ENCODE data around the gene RTN4RL1. TPM values are rescaled to one million over a fixed set of nuclear protein-coding genes. Genes with fewer than 3 reads are reported as not detected.
"Not testable (repeated sequence)": the region's sequence is repeated elsewhere in the genome, so short reads cannot be mapped to it uniquely, and the experiment has no call there.

The RTN4RL1 gene
- total RNA-seq, 2 donors from 2014 or later = 0.15 to 0.36 TPM

- intact Hi-C loops (cut with DNase I, micrococcal nuclease) = no loop called here
- ATAC-seq = no peak
- DNase-seq = no peak
Observed at GRCh38 chr17:1898332-1898731, 126.8 kb downstream of the RTN4RL1 start.

DNA sequence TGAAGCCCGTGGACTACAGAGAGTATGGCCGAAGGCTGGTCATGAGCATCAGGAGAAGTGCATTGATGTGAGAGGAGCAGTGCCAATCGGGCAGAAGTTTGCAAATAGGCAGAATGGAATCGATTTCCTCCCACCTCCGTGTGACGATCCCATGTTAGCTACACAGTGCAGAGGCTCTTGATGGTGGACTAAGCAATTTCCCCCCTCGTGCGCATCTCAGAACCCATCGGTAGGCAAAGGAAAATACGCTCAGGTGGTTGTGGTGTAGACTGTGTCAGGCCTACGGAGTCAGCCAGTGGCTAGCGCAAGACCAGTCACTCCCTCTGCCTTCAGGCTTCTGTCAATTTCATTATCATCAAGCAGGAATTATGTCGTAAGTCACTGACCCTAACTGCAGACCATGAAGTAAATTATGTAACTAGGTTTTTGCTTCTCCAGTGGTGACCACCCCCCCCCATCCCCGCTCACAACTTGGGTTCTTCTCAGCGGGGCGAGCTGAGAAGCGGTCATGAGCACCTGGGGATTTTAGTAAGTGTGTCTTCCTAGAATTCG, 128.0 kb downstream of the RTN4RL1 start:
- DNase-seq (no peak), ATAC-seq (no peak)
- intact Hi-C loops (cut with DNase I, micrococcal nuclease) = no loop called here

GRCh38 chr17:1896243-1897104, 128.7 kb downstream of the RTN4RL1 start:
- intact Hi-C loops (cut with DNase I, micrococcal nuclease) = no loop called here
- no peak for ATAC-seq
- DNase-seq = no peak

GRCh38 chr17:1895479-1895878, 129.7 kb downstream of the RTN4RL1 start:
- intact Hi-C loops (cut with DNase I, micrococcal nuclease); ATAC-seq; DNase-seq: not testable (repeated sequence)

- ATAC-seq (no peak), DNase-seq (no peak)
- intact Hi-C loops (cut with DNase I, micrococcal nuclease) = no loop called here
Observed at GRCh38 chr17:1894753-1895339, 130.3 kb downstream of the RTN4RL1 start.

DNA sequence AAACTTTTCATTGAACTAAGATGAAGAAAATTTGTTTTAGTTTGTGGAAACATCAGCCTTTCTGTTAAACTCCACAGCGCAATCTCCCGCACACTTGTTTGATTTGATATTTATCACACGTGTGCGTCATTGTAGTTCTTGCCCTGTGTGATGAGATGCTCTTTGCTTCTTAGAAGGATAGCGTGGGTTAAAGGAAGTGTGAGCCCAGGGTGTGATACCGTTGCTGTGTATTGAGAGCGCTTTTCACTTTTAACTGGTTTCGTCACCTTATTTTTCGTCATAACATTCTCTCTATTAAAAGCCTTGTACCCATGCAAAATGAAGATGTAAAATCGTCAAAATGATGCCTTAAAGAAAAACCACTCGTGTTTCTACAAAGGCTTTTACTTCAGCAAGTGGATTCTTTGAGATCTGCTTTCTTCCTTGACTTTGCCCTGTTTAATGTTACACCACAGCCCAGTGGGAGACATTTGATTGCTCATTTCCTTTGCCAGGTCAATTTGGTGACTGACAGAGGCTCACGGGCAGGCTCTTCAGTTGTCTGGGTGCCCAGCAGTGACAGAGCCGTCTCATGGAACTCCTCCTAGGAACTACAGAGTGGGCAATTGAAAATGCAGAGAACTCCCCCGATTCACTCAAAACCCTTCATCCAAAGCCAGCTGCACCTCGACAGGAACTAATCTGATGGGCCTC, 134.2 kb downstream of the RTN4RL1 start:
- intact Hi-C loops (cut with DNase I, micrococcal nuclease) = no loop called here
- DNase-seq = no peak
- ATAC-seq = no peak

DNA sequence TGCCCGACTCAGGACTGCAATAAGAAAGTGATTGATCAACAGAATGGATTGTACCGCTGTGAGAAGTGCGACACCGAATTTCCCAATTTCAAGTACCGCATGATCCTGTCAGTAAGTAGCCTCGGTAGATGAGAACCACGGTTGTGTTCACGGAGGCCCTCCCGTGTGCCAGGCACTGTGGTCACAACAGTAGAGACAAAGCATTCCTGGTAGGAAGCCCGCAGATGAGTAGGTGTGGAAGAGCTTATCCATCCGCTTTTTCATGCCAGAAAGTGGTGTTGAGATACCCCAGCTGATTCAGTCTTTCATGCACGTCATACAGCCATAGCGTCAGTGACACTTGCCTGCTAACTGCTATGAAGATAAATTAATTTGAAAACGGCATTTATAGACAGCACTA, 136.4 kb downstream of the RTN4RL1 start:
- no peak for ATAC-seq
- intact Hi-C loops (cut with DNase I, micrococcal nuclease) = no loop called here

More for the DNA sequence above, 136.4 kb downstream of the RTN4RL1 start:
- no peak for DNase-seq

Small RNA genes lying within 50 kb of the gene (microRNA-seq; reads per million reads assigned to microRNA genes)
- gene MIR132 = 1,506 to 2,237 reads per million in 2 donors
- gene MIR212 = 57.6 to 120 reads per million in 2 donors

Other genes starting within 250 kb of the RTN4RL1 start
- 10 to 100 TPM in 1 of 2 donors, 1 to 10 TPM in 1; 10.0 to 13.6 TPM for gene SMYD4, start 195.4 kb downstream of the RTN4RL1 start, total RNA-seq
- 10 to 100 TPM; 57.2 to 69.6 TPM for gene RPA1, start 195.3 kb downstream of the RTN4RL1 start, total RNA-seq
- 10 to 100 TPM; 31.2 to 35.1 TPM for gene DPH1, start 4.8 kb upstream of the RTN4RL1 start, total RNA-seq
- gene OVCA2, start 16.7 kb upstream of the RTN4RL1 start, total RNA-seq = 10 to 100 TPM; 39.2 to 39.7 TPM
- gene HIC1, start 29.8 kb upstream of the RTN4RL1 start, total RNA-seq = 10 to 100 TPM in 1 of 2 donors, 1 to 10 TPM in 1; 4.8 to 12.8 TPM